GM23338 (cell line): Measurements from ENCODE around the gene PCDHB12. TPM values are rescaled to one million over a fixed set of nuclear protein-coding genes. Genes with fewer than 3 reads are reported as not detected.
"Not testable (repeated sequence)": the region's sequence is repeated elsewhere in the genome, so short reads cannot be mapped to it uniquely, and the experiment has no call there.

Experiments used
- ATAC-seq: fragments of 200-7000 bp; cut with Tn5 transposase; 3 replicates; pipeline ENCODE4 v1.9.1; 2020
- DNase-seq: peaks from one replicate; pipeline ENCODE4 v3.0.0-alpha.2; 2015; ENCODE audit warnings: low spot score
- H2AFZ ChIP-seq: fragments of 200-600 bp; sonication (generic); 2 replicates; pipeline ENCODE4 v1.8.0; 2016; ENCODE audit warnings: antibody characterized with exemption, mild to moderate bottlenecking, moderate library complexity
- H3F3A ChIP-seq: fragments of 200-600 bp; sonication (generic); replicated peaks from 2 replicates; pipeline ENCODE4 v1.8.0; 2017; ENCODE audit warnings: antibody characterized with exemption, mixed run types, low read depth
- H3K27ac ChIP-seq: fragments of 200-600 bp; sonication (generic); 2 replicates; pipeline ENCODE4 v1.6.1; 2016; ENCODE audit warnings: low read depth
- H3K27me3 ChIP-seq: fragments of 200-600 bp; sonication (generic); 2 replicates; pipeline ENCODE4 v1.8.0; 2016; ENCODE audit warnings: mild to moderate bottlenecking, mixed run types, moderate library complexity; ENCODE audit not compliant: insufficient read depth
- H3K36me3 ChIP-seq: fragments of 200-600 bp; sonication (generic); 2 replicates; pipeline ENCODE4 v1.8.0; 2016; ENCODE audit warnings: mild to moderate bottlenecking; ENCODE audit not compliant: insufficient read depth
- H3K4me1 ChIP-seq: fragments of 200-600 bp; sonication (generic); 2 replicates; pipeline ENCODE4 v1.8.0; 2016; ENCODE audit warnings: mild to moderate bottlenecking, moderate library complexity; ENCODE audit not compliant: insufficient read depth
- H3K4me2 ChIP-seq: fragments of 200-600 bp; sonication (generic); 2 replicates; pipeline ENCODE4 v1.7.1; 2017; ENCODE audit warnings: mixed run types
- H3K4me3 ChIP-seq: fragments of 200-600 bp; sonication (generic); 2 replicates; pipeline ENCODE4 v1.6.1; 2016; ENCODE audit warnings: mixed run types
- H3K79me2 ChIP-seq: fragments of 200-600 bp; sonication (generic); replicated peaks from 2 replicates; pipeline ENCODE4 v1.8.0; 2017; ENCODE audit warnings: mild to moderate bottlenecking; ENCODE audit not compliant: insufficient read depth
- H3K9me2 ChIP-seq: fragments of 200-600 bp; sonication (generic); 2 replicates; pipeline ENCODE4 v1.8.0; 2017; ENCODE audit not compliant: insufficient read depth
- H4K20me1 ChIP-seq: fragments of 200-600 bp; sonication (generic); replicated peaks from 2 replicates; pipeline ENCODE4 v1.8.0; 2017; ENCODE audit warnings: mild to moderate bottlenecking; ENCODE audit not compliant: insufficient read depth
- H3K27ac Mint-ChIP-seq: 2 replicates; pipeline ENCODE4 v1.8.0; 2020; ENCODE audit warnings: inconsistent platforms, mild to moderate bottlenecking, moderate library complexity, mixed read lengths
- H3K27me3 Mint-ChIP-seq: 3 replicates; pipeline ENCODE4 v1.8.0; 2022; ENCODE audit warnings: low read depth, mild to moderate bottlenecking, moderate library complexity, mixed read lengths, inconsistent platforms; ENCODE audit not compliant: insufficient read depth, poor library complexity
- H3K36me3 Mint-ChIP-seq: 3 replicates; pipeline ENCODE4 v1.8.0; 2021; ENCODE audit warnings: low read depth, mild to moderate bottlenecking, inconsistent platforms, moderate library complexity, mixed read lengths
- H3K4me1 Mint-ChIP-seq: 3 replicates; pipeline ENCODE4 v1.8.0; 2020; ENCODE audit warnings: mild to moderate bottlenecking, inconsistent platforms, mixed read lengths
- H3K4me3 Mint-ChIP-seq: 3 replicates; pipeline ENCODE4 v1.8.0; 2021; ENCODE audit warnings: moderate library complexity, mild to moderate bottlenecking, inconsistent platforms, mixed read lengths
- H3K9me3 Mint-ChIP-seq: 3 replicates; pipeline ENCODE4 v1.8.0; 2020; ENCODE audit warnings: moderate library complexity, mild to moderate bottlenecking, inconsistent platforms, mixed read lengths
- CREB1 ChIP-seq: fragments of 250-450 bp; sonication (Bioruptor Pico); IDR thresholded peaks from 2 replicates; pipeline ENCODE4 v1.5.0; 2020; ENCODE audit warnings: low read depth, mild to moderate bottlenecking, moderate library complexity
- EZH2 ChIP-seq: fragments of 200-600 bp; sonication (generic); IDR thresholded peaks from one replicate; pipeline ENCODE4 v1.8.0; 2017; ENCODE audit warnings: antibody characterized with exemption, mild to moderate bottlenecking, low read depth; ENCODE audit not compliant: unreplicated experiment
- EZH2phosphoT487 ChIP-seq: fragments of 200-600 bp; sonication (generic); IDR thresholded peaks from one replicate; pipeline ENCODE4 v1.8.1; 2018; ENCODE audit warnings: antibody characterized with exemption; ENCODE audit not compliant: unreplicated experiment
- JUNB ChIP-seq: IDR thresholded peaks from one replicate; pipeline ENCODE4 v1.6.1; 2016; ENCODE audit warnings: antibody characterized with exemption; ENCODE audit not compliant: unreplicated experiment
- NANOG ChIP-seq: IDR thresholded peaks from 2 replicates; pipeline ENCODE4 v1.6.1; 2016; ENCODE audit warnings: antibody characterized with exemption, borderline replicate concordance
- POLR2AphosphoS5 ChIP-seq: IDR thresholded peaks from 2 replicates; pipeline ENCODE4 v1.6.1; 2016; ENCODE audit warnings: antibody characterized with exemption, low read depth
- STAT1 ChIP-seq: IDR thresholded peaks from one replicate; pipeline ENCODE4 v1.6.1; 2016; ENCODE audit warnings: antibody characterized with exemption; ENCODE audit not compliant: unreplicated experiment
- ZNF114 ChIP-seq: fragments of 250-450 bp; sonication (Bioruptor Pico); IDR thresholded peaks from 2 replicates; pipeline ENCODE4 v1.5.0; 2020; ENCODE audit warnings: mild to moderate bottlenecking, moderate library complexity
- polyA plus RNA-seq: library from polyadenylated mRNA; unstranded; fragments of >200 nt; fragmentation: Nextera tagmentation; extraction: Ambion mirVana; gene quantifications from 2 replicates; pipeline ENCODE4 v1.2.1, GENCODE V29; 2016
- total RNA-seq: library from RNA; depleted of rRNA; stranded (reverse); fragments of >200 nt; shearing (Covaris generic); gene quantifications from 2 replicates; pipeline ENCODE4 v1.2.3, GENCODE V29; 2014
- TF ChIP-seq, protein P1 (sequence below), 2 experiments: fragments of 200-600 bp in 1 of 2; sonication (generic) in 1 of 2; conservative IDR thresholded peaks; 2 replicates each; pipeline versions ENCODE4 v1.5.1 to v1.6.1; 2016 to 2017; ENCODE audit warnings: antibody characterized with exemption in 2 of 2, low read depth in 2 of 2, mild to moderate bottlenecking in 2 of 2, moderate library complexity in 1 of 2

PCDHB12 gene
- total and polyA plus RNA-seq, 2 experiments from 2014 or later: 1.3 to 4.3 TPM

- no peaks in the 10 kb centered on the region for H3K27me3 ChIP-seq
- peak within 1 kb of the TSS; percentile 18; the same call in 1 of the 2 replicates for H3K27ac ChIP-seq
- peak within 1 kb of the TSS; percentile 50 for H3K4me3 ChIP-seq
- H3K36me3 ChIP-seq: no peaks in the 10 kb centered on the region
- Mint-ChIP-seq H3K9me3 (peaks cover 75% of the 10 kb centered on the region), H3K36me3 (peaks cover 61% of the 10 kb centered on the region), H3K4me1 (peaks cover 5% of the 10 kb centered on the region; the same call in 2 of the 3 replicates), H3K4me3 (peak within 1 kb of the TSS; percentile 70), H3K27ac (peak within 1 kb of the TSS; percentile 86), H3K27me3 (peaks cover 9% of the 10 kb centered on the region)
- H4K20me1 ChIP-seq: no peaks in the 10 kb centered on the region
- TF ChIP-seq CREB1 (CRISPR knock-in tag) (no peak), POLR2AphosphoS5 (peak; percentile 18; the same call in 1 of the 2 replicates), EZH2 (no peak), NANOG (no peak), JUNB (no peak), ZNF114 (CRISPR knock-in tag) (no peak), EZH2phosphoT487 (no peak), STAT1 (no peak)
- TF ChIP-seq, protein P1, sequence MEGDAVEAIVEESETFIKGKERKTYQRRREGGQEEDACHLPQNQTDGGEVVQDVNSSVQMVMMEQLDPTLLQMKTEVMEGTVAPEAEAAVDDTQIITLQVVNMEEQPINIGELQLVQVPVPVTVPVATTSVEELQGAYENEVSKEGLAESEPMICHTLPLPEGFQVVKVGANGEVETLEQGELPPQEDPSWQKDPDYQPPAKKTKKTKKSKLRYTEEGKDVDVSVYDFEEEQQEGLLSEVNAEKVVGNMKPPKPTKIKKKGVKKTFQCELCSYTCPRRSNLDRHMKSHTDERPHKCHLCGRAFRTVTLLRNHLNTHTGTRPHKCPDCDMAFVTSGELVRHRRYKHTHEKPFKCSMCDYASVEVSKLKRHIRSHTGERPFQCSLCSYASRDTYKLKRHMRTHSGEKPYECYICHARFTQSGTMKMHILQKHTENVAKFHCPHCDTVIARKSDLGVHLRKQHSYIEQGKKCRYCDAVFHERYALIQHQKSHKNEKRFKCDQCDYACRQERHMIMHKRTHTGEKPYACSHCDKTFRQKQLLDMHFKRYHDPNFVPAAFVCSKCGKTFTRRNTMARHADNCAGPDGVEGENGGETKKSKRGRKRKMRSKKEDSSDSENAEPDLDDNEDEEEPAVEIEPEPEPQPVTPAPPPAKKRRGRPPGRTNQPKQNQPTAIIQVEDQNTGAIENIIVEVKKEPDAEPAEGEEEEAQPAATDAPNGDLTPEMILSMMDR (conservative IDR thresholded peaks at IDR 0.05; ENCODE audit: low read depth in 2 of 2): peak; percentile 84 to 97
- peaks cover 5% of the 10 kb centered on the region; the same call in 1 of the 2 replicates for H3K4me1 ChIP-seq
- H3F3A ChIP-seq: no peaks in the 10 kb centered on the region
- no peaks in the 10 kb centered on the region for H3K79me2 ChIP-seq
- DNase-seq: peak; percentile 92
- H3K4me2 ChIP-seq: peak within 1 kb of the TSS; percentile 67
- H3K9me2 ChIP-seq: peaks cover 4% of the 10 kb centered on the region; the same call in 1 of the 2 replicates
- ATAC-seq: peak; percentile 82
- H2AFZ ChIP-seq: peak within 1 kb of the TSS; percentile 76
Observed at GRCh38 chr5:141245250-141245717, 36.8 kb downstream of the PCDHB12 start, which contains the start of gene PCDHB15. Gene PCDHB15, plus strand, starts transcription at chr5:141245395. Its CDS starts 184 bp downstream, at chr5:141245579.

- not testable (repeated sequence) for H3K27ac ChIP-seq, H3K9me2 ChIP-seq, H2AFZ ChIP-seq, H3K79me2 ChIP-seq, DNase-seq, H3K4me1 Mint-ChIP-seq, ATAC-seq, H3K4me3 Mint-ChIP-seq, H4K20me1 ChIP-seq, H3K27ac Mint-ChIP-seq, H3F3A ChIP-seq, H3K4me2 ChIP-seq, H3K27me3 ChIP-seq, H3K27me3 Mint-ChIP-seq, H3K36me3 ChIP-seq, H3K4me3 ChIP-seq
- Mint-ChIP-seq H3K9me3 (peaks cover 76% of the 10 kb centered on the region), H3K36me3 (peaks cover 55% of the 10 kb centered on the region)
- peaks cover 18% of the 10 kb centered on the region for H3K4me1 ChIP-seq
Observed at GRCh38 chr5:141246971-141247370, 38.5 kb downstream of the PCDHB12 start.

DNA sequence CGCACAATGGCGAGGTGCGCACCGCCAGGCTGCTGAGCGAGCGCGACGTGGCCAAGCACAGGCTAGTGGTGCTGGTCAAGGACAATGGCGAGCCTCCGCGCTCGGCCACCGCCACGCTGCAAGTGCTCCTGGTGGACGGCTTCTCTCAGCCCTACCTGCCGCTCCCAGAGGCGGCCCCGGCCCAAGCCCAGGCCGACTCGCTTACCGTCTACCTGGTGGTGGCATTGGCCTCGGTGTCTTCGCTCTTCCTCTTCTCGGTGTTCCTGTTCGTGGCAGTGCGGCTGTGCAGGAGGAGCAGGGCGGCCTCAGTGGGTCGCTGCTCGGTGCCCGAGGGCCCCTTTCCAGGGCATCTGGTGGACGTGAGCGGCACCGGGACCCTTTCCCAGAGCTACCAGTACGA, 38.9 kb downstream of the PCDHB12 start:
- ATAC-seq, H3K27me3 Mint-ChIP-seq, H3F3A ChIP-seq, H3K4me1 Mint-ChIP-seq, H3K9me2 ChIP-seq, H3K79me2 ChIP-seq, H4K20me1 ChIP-seq, DNase-seq, H3K4me3 Mint-ChIP-seq, H3K36me3 ChIP-seq, H3K4me2 ChIP-seq, H3K27me3 ChIP-seq, H2AFZ ChIP-seq, H3K4me3 ChIP-seq, H3K27ac Mint-ChIP-seq, H3K27ac ChIP-seq: not testable (repeated sequence)
- peaks cover 19% of the 10 kb centered on the region for H3K4me1 ChIP-seq
- Mint-ChIP-seq H3K9me3 (peaks cover 74% of the 10 kb centered on the region), H3K36me3 (peaks cover 53% of the 10 kb centered on the region)
